Measurements from ENCODE around the gene TLN1. TPM values are rescaled to one million over a fixed set of nuclear protein-coding genes. Genes with fewer than 3 reads are reported as not detected.
A peak's percentile ranks its signal among the peaks of the same experiment; 100 is the strongest.

The TLN1 gene
- total RNA-seq, 1 donor from 2014 or later: 245 TPM

DNA sequence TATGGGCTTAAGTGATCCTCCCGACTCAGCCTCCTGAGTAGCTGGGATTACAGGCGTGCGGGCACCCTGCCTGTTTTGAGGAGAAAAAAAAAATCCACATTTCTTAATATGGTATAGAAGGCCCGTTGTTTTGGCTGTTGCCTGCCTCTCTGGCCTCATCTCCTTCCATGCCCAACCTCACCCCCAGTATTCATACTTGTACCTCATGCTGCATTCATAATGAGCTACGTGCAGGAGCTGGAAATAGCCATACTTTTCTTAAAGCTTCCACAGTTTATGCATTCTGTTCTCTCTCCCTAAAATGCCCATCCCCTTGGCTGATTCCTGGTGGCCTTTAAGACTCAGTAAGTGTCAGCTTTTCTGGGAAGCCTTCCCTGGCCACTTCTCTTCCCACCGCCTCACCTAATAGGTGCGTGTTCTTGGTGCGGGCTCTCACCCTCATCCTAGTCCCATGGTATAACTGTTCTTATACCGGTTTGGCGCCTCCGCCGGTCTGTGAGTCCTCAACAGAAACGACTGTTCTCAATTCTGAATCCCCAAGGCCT, 40.2 kb downstream of the TLN1 start:
- TF ChIP-seq, protein P1, sequence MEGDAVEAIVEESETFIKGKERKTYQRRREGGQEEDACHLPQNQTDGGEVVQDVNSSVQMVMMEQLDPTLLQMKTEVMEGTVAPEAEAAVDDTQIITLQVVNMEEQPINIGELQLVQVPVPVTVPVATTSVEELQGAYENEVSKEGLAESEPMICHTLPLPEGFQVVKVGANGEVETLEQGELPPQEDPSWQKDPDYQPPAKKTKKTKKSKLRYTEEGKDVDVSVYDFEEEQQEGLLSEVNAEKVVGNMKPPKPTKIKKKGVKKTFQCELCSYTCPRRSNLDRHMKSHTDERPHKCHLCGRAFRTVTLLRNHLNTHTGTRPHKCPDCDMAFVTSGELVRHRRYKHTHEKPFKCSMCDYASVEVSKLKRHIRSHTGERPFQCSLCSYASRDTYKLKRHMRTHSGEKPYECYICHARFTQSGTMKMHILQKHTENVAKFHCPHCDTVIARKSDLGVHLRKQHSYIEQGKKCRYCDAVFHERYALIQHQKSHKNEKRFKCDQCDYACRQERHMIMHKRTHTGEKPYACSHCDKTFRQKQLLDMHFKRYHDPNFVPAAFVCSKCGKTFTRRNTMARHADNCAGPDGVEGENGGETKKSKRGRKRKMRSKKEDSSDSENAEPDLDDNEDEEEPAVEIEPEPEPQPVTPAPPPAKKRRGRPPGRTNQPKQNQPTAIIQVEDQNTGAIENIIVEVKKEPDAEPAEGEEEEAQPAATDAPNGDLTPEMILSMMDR (IDR thresholded peaks at IDR 0.05; ENCODE audit: insufficient read depth, low read length, poor library complexity, severe bottlenecking): no peak
- H3K4me3 ChIP-seq (ENCODE audit: low read depth, low read length): no peak overlapping the region
- DNase-seq (ENCODE audit: low read depth): no peak

DNA sequence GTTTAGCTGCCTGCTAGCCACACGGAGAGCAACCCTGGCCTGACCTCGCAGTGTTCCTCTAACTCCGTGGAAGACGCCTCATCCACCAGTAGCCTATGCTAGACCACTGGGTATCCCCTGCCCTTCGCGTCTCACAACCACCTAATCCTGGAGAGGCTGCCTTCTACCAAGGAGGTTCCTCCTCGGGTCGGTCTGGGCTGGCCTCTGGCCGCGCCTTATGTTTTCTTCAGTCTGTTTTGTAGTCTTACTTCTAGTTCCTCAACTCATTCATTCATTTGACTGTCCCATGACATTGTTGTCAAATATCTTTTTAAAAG, 40.7 kb downstream of the TLN1 start:
- Histone ChIP-seq H3K27me3 (ENCODE audit: control insufficient read depth, insufficient read depth, low read length) (no peaks in the 10 kb centered on the region), H3K4me3 (ENCODE audit: low read depth, low read length) (peak overlapping the region; percentile 47), H3K36me3 (ENCODE audit: control insufficient read depth, insufficient read depth, low read length) (no peaks in the 10 kb centered on the region)
- TF ChIP-seq, protein P1 (IDR thresholded peaks at IDR 0.05; ENCODE audit: insufficient read depth, low read length, poor library complexity, severe bottlenecking): no peak
- no peak for DNase-seq (ENCODE audit: low read depth)

More for the DNA sequence above, 40.2 kb downstream of the TLN1 start:
- Histone ChIP-seq H3K27me3 (ENCODE audit: control insufficient read depth, insufficient read depth, low read length) (no peaks in the 10 kb centered on the region), H3K36me3 (ENCODE audit: control insufficient read depth, insufficient read depth, low read length) (no peaks in the 10 kb centered on the region)

DNA sequence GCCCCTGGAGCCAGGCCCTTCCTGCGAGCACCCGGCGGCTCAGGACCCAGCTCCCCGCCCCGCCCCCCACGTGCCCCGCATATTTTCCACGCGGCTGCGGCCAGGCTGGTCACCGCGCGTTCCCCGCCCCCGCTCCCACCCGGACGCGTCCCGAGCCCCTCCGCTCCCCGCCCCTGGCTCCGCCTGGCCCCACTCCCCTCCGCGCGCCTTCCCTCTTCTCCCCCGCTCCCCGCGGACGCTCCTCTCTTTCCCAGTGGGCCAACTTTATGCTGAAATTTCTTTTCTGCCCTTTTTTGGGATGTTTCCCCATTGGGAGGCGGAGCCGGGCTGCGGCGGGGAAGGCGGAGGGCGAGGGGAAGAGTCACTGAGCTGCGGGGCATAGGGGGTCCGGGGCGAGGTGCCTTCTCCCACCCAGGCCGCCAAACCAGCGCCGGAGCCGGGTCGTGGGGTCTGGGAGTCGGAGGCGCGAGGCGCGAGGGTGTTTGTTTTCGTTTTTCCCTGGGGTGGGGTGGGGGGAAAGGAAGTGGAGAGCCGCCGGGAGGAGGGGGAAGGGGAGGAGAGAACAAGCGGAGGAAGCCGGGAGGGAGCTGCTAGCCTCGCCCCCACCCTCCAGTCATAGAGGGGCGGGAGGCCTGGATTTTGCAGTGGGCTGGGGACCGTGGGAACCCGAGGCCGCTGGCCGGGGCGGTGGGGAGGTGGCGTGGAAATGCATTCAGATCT, 41.2 kb downstream of the TLN1 start:
- TF ChIP-seq, protein P1 (IDR thresholded peaks at IDR 0.05; ENCODE audit: insufficient read depth, low read length, poor library complexity, severe bottlenecking): no peak
- no peak for DNase-seq (ENCODE audit: low read depth)
- peak overlapping the region; percentile 47 for H3K4me3 ChIP-seq (ENCODE audit: low read depth, low read length)
- no peaks in the 10 kb centered on the region for H3K27me3 ChIP-seq (ENCODE audit: control insufficient read depth, insufficient read depth, low read length)
- no peaks in the 10 kb centered on the region for H3K36me3 ChIP-seq (ENCODE audit: control insufficient read depth, insufficient read depth, low read length)

DNA sequence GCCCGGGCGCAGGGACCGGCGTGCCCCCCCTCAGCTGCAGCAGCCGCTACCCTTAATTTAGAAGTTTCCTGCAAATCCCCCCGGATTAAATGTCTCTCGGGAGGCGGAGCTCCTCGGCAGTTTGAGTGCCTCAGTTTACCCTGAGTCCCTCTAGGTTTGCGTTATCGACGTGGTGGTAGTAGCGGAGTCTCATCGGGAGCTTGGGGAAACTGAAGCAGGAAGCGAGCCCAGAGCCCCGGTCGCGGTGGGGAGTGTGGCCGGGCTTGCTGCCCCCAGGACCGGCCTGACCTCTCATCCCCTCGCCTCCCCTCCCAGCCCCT, 41.7 kb downstream of the TLN1 start:
- DNase-seq (ENCODE audit: low read depth): no peak
- H3K4me3 ChIP-seq (ENCODE audit: low read depth, low read length): peak overlapping the region; percentile 47

DNA sequence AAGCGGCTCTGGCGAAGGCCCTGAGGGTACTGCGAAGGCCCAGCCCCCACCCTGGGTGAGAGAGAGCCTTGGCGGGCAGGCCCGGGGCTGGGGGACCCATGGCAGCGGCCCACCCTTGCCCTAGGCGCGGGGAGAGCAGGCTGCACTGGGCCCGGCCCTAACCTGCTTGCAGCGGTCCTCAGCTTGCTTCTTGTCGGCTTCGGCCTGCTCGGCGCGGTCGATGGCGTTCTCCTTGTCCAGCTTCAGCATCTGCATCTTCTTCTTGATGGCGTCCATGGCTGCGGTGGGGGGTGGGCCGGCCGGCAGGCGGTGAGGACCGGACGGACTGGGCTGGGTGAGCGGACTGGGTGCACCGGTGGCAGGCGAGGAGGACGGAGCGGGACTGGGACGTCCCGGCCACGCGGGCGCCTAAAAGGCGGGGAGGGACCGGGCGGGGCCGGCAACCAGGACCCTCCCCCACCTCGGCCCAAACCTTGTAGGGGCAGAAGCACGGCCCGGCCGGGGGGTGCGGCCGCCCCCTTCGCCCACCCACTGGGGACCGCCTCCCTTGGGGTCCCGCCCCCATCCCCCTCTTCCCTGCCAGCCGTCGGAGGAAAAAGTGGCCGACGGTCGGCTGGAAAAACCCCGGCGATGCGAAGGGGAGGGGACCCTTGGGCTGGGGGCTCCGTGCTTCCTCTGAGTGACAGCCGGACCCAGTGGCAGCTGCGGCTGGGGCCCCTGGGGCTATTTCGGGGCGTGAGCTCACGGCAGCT, 42.3 kb downstream of the TLN1 start, which contains the start of gene TPM2:
TSS of gene TPM2 (minus strand) at position 384 of the 752 bp plus-strand sequence. CDS start at position 276, 108 bp downstream.
- TF ChIP-seq, protein P1 (IDR thresholded peaks at IDR 0.05; ENCODE audit: insufficient read depth, low read length, poor library complexity, severe bottlenecking): no peak
- Histone ChIP-seq H3K4me3 (ENCODE audit: low read depth, low read length) (peak within 1 kb of the TSS; percentile 47), H3K36me3 (ENCODE audit: control insufficient read depth, insufficient read depth, low read length) (no peaks in the 10 kb centered on the region), H3K27me3 (ENCODE audit: control insufficient read depth, insufficient read depth, low read length) (no peaks in the 10 kb centered on the region)
- DNase-seq (ENCODE audit: low read depth): no peak

More for the DNA sequence above, 41.7 kb downstream of the TLN1 start:
- TF ChIP-seq, protein P1 (IDR thresholded peaks at IDR 0.05; ENCODE audit: insufficient read depth, low read length, poor library complexity, severe bottlenecking): no peak
- H3K27me3 ChIP-seq (ENCODE audit: control insufficient read depth, insufficient read depth, low read length): no peaks in the 10 kb centered on the region
- no peaks in the 10 kb centered on the region for H3K36me3 ChIP-seq (ENCODE audit: control insufficient read depth, insufficient read depth, low read length)
